ENCODE data around the gene TMEM131L. TPM values are rescaled to one million over a fixed set of nuclear protein-coding genes. Genes with fewer than 3 reads are reported as not detected.
A peak's percentile ranks its signal among the peaks of the same experiment; 100 is the strongest.

TMEM131L gene
- total RNA-seq, 3 donors from 2014 or later (not counting 1 experiment from before 2014, with no cell fraction given) = 67.8 to 105 (median 71.1) TPM

DNA sequence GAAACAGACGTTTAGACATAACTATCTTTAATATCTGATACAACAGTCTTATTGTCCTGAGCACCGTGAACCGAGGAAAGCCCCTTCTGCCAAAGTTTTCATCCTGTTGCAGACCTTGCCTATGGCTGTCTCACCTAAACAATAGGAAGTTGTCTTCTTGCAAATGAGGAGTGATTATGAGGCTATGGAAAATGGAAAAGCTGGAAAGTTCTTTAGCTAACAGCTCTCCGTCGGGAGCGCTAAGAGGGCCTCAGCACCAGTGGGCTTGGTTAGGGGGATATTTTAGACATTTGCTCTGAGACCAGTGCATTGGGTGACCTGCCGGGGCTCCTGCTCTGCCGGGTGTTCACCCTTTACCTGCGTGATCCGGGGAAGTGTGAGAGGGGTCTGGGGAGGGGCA lies 28.4 kb downstream of the TMEM131L start:
- intact Hi-C loops (cut with micrococcal nuclease) = no loop called here
- Histone ChIP-seq H3K4me3 (ENCODE audit: low read length) (no peak overlapping the region), H3K36me3 (ENCODE audit: control insufficient read depth, insufficient read depth, low read length) (no peaks in the 10 kb centered on the region), H3K27me3 (ENCODE audit: control insufficient read depth, insufficient read depth, low read length) (no peaks in the 10 kb centered on the region), H3K4me1 (ENCODE audit: control insufficient read depth, insufficient read depth, low read length) (peaks cover 78% of the 10 kb centered on the region), H3K27ac (ENCODE audit: low read length) (no peak overlapping the region), H3K9me3 (ENCODE audit: control insufficient read depth, insufficient read depth, low read length) (no peaks in the 10 kb centered on the region)
- no peaks in the 10 kb centered on the region for H3K27me3 Mint-ChIP-seq (ENCODE audit: low read depth in 2 of 2)
- peak overlapping the region; percentile 78 to 89 for H3K27ac Mint-ChIP-seq
- H3K36me3 Mint-ChIP-seq = no peaks in the 10 kb centered on the region
- DNase-seq = no peak
- 88% methylated on average over 10 of the region's 10 CpGs for WGBS (ENCODE audit: insufficient coverage)
- H3K4me3 Mint-ChIP-seq = no peak overlapping the region
- ATAC-seq = no peak
- TF ChIP-seq, protein P1, sequence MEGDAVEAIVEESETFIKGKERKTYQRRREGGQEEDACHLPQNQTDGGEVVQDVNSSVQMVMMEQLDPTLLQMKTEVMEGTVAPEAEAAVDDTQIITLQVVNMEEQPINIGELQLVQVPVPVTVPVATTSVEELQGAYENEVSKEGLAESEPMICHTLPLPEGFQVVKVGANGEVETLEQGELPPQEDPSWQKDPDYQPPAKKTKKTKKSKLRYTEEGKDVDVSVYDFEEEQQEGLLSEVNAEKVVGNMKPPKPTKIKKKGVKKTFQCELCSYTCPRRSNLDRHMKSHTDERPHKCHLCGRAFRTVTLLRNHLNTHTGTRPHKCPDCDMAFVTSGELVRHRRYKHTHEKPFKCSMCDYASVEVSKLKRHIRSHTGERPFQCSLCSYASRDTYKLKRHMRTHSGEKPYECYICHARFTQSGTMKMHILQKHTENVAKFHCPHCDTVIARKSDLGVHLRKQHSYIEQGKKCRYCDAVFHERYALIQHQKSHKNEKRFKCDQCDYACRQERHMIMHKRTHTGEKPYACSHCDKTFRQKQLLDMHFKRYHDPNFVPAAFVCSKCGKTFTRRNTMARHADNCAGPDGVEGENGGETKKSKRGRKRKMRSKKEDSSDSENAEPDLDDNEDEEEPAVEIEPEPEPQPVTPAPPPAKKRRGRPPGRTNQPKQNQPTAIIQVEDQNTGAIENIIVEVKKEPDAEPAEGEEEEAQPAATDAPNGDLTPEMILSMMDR (IDR thresholded peaks at IDR 0.05) = no peak
- peaks cover 86 to 87% of the 10 kb centered on the region in 2 donors for H3K4me1 Mint-ChIP-seq
- H3K9me3 Mint-ChIP-seq = no peaks in the 10 kb centered on the region

DNA sequence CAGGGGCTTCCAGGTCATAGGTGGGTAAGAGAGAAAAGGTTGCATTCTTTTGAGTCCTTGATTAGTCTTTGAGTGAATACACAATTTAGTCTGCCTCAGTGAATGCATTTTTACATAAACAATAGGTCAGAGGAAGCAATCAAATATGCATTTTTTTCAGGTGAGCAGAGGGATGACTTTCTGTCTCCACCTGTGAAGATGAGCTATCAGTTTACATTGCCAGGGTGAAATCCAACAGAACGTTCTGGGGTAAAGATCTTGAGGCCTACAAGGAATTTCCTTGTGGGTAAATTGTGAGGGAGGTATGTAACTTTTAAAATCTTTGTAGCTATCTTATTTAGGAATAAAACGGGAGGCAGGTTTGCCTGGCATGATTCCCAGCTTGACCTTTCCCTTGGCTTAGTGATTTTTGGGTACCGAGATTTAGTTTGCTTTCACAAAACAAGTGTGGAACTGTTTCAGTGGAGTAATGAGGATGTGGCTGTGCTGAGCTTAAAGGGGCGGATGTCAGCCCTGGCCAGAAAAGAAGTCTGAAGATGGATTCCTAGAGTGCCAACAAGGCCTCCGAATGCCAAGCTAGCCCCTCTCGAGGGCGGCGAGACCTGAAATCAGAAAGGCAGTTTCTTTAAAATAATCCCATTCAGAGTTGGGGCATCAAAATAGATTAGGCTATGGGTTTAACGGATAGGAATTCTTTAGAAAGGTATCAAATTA lies 29.5 kb downstream of the TMEM131L start:
- peaks cover 88 to 89% of the 10 kb centered on the region in 2 donors for H3K4me1 Mint-ChIP-seq
- no peak overlapping the region for H3K4me3 ChIP-seq (ENCODE audit: low read length)
- H3K27ac Mint-ChIP-seq = peak overlapping the region; percentile 78 to 89
- 79% methylated on average over 9 of the region's 9 CpGs for WGBS (ENCODE audit: insufficient coverage)
- peak overlapping the region; percentile 79 for H3K27ac ChIP-seq (ENCODE audit: low read length)
- no peaks in the 10 kb centered on the region for H3K9me3 Mint-ChIP-seq
- DNase-seq (peak in 1 of 2 donors; percentile 45), ATAC-seq (no peak)
- no peaks in the 10 kb centered on the region for H3K27me3 ChIP-seq (ENCODE audit: control insufficient read depth, insufficient read depth, low read length)
- TF ChIP-seq, protein P1 (IDR thresholded peaks at IDR 0.05) = no peak
- no peaks in the 10 kb centered on the region for H3K36me3 ChIP-seq (ENCODE audit: control insufficient read depth, insufficient read depth, low read length)
- intact Hi-C loops (cut with micrococcal nuclease) = loop anchor here (2.0 kb wide), 1 partner anchor 27 kb away; no protein-coding TSS in a partner anchor
- H3K36me3 Mint-ChIP-seq = no peaks in the 10 kb centered on the region
- H3K4me1 ChIP-seq (ENCODE audit: control insufficient read depth, insufficient read depth, low read length) = peaks cover 78% of the 10 kb centered on the region
- H3K27me3 Mint-ChIP-seq (ENCODE audit: low read depth in 2 of 2) = no peaks in the 10 kb centered on the region
- peak overlapping the region; percentile 71 for H3K4me3 Mint-ChIP-seq
- no peaks in the 10 kb centered on the region for H3K9me3 ChIP-seq (ENCODE audit: control insufficient read depth, insufficient read depth, low read length)

DNA sequence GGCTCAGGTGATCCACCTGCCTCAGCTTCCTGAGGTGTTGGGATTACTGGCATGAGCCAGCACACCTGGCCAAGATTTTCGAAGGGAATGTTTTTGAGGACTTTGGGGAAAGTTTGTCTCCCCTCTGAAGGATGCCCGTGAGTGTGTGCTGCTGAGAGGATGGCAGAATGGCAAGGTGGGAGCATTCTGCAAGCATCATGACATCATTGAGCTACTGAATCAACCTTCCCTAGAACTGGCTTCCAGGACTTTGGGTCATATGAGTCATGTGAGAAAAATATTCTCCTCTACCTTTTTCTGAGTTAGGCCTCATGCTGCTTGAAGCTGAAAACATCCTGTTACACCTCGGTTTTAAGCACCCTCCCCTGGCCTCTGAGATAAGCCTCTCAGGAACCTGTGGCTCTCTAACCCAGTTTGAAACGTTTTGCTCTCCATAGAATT lies 31.0 kb downstream of the TMEM131L start:
- Mint-ChIP-seq H3K4me1 (peaks cover 82 to 83% of the 10 kb centered on the region in 2 donors), H3K4me3 (peak overlapping the region; percentile 75), H3K36me3 (no peaks in the 10 kb centered on the region), H3K27ac (peak overlapping the region; percentile 78 to 89), H3K27me3 (ENCODE audit: low read depth in 2 of 2) (no peaks in the 10 kb centered on the region), H3K9me3 (no peaks in the 10 kb centered on the region)
- 27% methylated on average over 3 of the region's 4 CpGs for WGBS (ENCODE audit: insufficient coverage)
- peaks cover 77% of the 10 kb centered on the region for H3K4me1 ChIP-seq (ENCODE audit: control insufficient read depth, insufficient read depth, low read length)
- peak overlapping the region; percentile 79 for H3K27ac ChIP-seq (ENCODE audit: low read length)
- no peak overlapping the region for H3K4me3 ChIP-seq (ENCODE audit: low read length)
- intact Hi-C loops (cut with micrococcal nuclease) = loop anchor here (1.0 to 2.0 kb wide), 2 partner anchors 9 to 26 kb away; no protein-coding TSS in a partner anchor
- DNase-seq = peak in 1 of 2 donors; percentile 79
- peaks cover 3% of the 10 kb centered on the region for H3K36me3 ChIP-seq (ENCODE audit: control insufficient read depth, insufficient read depth, low read length)
- ATAC-seq = peak; percentile 75 to 79 (median 78)
- TF ChIP-seq, protein P1 (IDR thresholded peaks at IDR 0.05) = no peak
- H3K27me3 ChIP-seq (ENCODE audit: control insufficient read depth, insufficient read depth, low read length) = no peaks in the 10 kb centered on the region
- H3K9me3 ChIP-seq (ENCODE audit: control insufficient read depth, insufficient read depth, low read length) = no peaks in the 10 kb centered on the region
